NCI-H1417 (cell line): Measurements from ENCODE around the gene WIPF1.
A peak's percentile ranks its signal among the peaks of the same experiment; 100 is the strongest.

Source experiments
- DNase-seq, 3 experiments: peaks; one replicate each; lab custom pipeline; 2025; lab: John Stamatoyannopoulos, UW

WIPF1 gene

GRCh38 chr2:174595116-174595809 is 2.3 kb downstream of the WIPF1 start:
- no peak for DNase-seq

GRCh38 chr2:174594456-174594855 is 3.1 kb downstream of the WIPF1 start:
- DNase-seq, result no peak

- no peak for DNase-seq
Observed at GRCh38 chr2:174593574-174594203, 3.9 kb downstream of the WIPF1 start.

GRCh38 chr2:174593041-174593440 is 4.6 kb downstream of the WIPF1 start:
- DNase-seq, result no peak

GRCh38 chr2:174591740-174592139 is 5.9 kb downstream of the WIPF1 start:
- no peak for DNase-seq

GRCh38 chr2:174590928-174591648 is 6.5 kb downstream of the WIPF1 start:
- DNase-seq, result no peak

GRCh38 chr2:174590346-174590745 is 7.3 kb downstream of the WIPF1 start:
- DNase-seq, result no peak

GRCh38 chr2:174589334-174589733 is 8.3 kb downstream of the WIPF1 start:
- no peak for DNase-seq

- no peak for DNase-seq
Observed at GRCh38 chr2:174588463-174588862, 9.1 kb downstream of the WIPF1 start.

GRCh38 chr2:174587579-174587978 is 10.0 kb downstream of the WIPF1 start:
- DNase-seq, result no peak

- no peak for DNase-seq
Observed at GRCh38 chr2:174586418-174587295, 10.9 kb downstream of the WIPF1 start.

- DNase-seq, result no peak
Observed at GRCh38 chr2:174585657-174586252, 11.8 kb downstream of the WIPF1 start.

- no peak for DNase-seq
Observed at GRCh38 chr2:174585146-174585545, 12.5 kb downstream of the WIPF1 start.

- no peak for DNase-seq
Observed at GRCh38 chr2:174581491-174581890, 16.1 kb downstream of the WIPF1 start.

- DNase-seq, result no peak
Observed at GRCh38 chr2:174580951-174581350, 16.7 kb downstream of the WIPF1 start.

- no peak for DNase-seq
Observed at GRCh38 chr2:174577967-174578589, 19.5 kb downstream of the WIPF1 start.

- no peak for DNase-seq
Observed at GRCh38 chr2:174575124-174575776, 22.4 kb downstream of the WIPF1 start.

GRCh38 chr2:174574657-174575056 is 22.9 kb downstream of the WIPF1 start:
- peak in 2 of 3 experiments; percentile 3 to 8 for DNase-seq

GRCh38 chr2:174573621-174574081 is 24.0 kb downstream of the WIPF1 start:
- no peak for DNase-seq

GRCh38 chr2:174572556-174572955 is 25.0 kb downstream of the WIPF1 start:
- no peak for DNase-seq
